Activated T-cell treated with anti-CD3 and anti-CD28 coated beads for 48 hours (primary cell): ENCODE data around the gene SPATS1.
"Not testable (repeated sequence)": the region's sequence is repeated elsewhere in the genome, so short reads cannot be mapped to it uniquely, and the experiment has no call there.

Experiments
- DNase-seq: peaks from one replicate; pipeline ENCODE4 v3.0.0-alpha.2; 2020; ENCODE audit warnings: low read depth

The SPATS1 gene

DNA sequence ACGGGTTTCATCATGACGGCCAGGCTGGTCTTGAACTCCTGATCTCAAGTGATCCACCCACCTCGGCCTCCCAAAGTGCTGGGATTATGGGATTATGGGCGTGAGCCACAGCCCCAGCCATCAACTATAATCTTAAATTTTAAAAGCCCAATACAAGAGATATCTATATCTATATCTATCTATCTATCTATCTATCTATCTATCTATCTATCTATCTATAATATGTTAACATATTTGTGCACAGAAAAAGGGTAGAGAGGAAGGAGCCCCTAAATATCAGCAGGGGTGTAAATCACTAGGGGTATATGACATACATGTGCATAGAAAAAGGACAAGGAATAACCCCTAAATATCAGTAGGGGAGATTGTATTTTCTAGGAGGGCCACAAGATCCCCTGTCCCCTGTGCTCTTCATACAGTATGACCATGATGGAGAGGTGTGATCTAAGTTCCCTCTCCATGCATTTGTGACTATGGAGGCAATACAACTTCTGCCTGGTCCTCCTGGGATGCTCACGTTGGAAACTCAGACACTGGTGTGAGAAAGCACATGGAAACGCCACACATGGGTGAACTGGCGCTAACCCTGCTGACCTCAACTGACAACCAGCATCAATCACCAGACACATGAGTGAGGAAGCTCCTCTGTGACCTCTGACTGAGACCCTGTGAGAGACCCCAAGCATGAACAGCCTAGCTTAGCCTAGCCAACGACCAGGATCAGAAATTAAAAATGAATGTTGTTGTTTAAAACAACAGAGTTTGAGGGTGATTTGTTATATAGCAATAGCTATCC, 1.2 kb upstream of the SPATS1 start:
- DNase-seq = no peak

- no peak for DNase-seq
Measured at GRCh38 chr6:44342052-44342451, 398 bp upstream of the SPATS1 start.

DNA sequence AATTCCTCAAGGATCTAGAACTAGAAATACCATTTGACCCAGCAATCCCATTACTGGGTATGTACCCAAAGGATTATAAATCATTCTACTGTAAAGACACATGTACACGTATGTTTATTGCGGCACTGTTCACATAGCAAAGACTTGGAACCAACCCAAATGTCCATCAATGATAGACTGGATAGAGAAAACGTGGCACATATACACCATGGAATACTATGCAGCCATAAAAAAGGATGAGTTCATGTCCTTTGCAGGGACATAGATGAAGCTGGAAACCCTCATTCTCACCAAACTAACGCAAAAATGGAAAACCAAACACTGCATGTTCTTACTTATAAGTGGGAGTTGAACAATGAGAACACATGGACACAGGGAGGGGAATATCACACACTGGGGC, 4.4 kb downstream of the SPATS1 start:
- not testable (repeated sequence) for DNase-seq

DNA sequence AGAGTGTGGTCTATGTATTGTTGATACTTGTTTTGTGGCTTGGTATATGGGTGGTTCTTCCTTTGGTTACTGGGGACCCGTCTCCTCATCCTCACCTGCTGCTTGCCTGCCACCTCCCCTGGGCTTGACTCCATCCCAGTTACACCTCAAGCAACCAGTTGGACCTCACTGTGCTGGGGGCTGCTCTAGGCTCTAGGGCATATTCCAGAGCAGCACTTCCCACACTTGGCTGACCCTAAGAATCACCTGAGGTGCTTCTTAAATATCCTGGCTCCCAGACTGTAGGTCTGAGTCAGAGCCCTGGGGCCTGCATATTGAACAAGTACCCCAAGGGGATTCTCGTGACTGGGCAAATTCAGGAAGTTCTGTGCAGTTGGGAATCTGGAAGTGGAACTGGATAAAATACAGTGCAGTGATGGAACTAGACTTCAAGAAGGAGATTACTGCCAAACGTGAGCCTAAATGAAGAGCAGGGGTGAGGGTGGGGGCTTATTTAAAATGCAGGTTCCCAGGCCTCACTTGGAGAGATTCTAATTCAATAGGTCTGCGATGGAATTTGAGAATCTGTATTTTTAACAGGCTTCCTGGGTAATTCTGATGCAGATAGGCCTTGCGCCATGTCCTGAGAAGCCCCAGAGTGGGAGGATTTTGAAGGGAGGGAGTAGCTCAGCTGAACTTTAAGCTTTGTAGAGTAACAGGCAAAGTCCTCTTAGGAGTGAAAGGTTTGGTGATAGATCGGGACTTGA, 7.6 kb downstream of the SPATS1 start:
- no peak for DNase-seq

- DNase-seq = not testable (repeated sequence)
Measured at GRCh38 chr6:44350650-44350994, 8.2 kb downstream of the SPATS1 start.

- no peak for DNase-seq
Measured at GRCh38 chr6:44352259-44352658, 9.8 kb downstream of the SPATS1 start.

DNA sequence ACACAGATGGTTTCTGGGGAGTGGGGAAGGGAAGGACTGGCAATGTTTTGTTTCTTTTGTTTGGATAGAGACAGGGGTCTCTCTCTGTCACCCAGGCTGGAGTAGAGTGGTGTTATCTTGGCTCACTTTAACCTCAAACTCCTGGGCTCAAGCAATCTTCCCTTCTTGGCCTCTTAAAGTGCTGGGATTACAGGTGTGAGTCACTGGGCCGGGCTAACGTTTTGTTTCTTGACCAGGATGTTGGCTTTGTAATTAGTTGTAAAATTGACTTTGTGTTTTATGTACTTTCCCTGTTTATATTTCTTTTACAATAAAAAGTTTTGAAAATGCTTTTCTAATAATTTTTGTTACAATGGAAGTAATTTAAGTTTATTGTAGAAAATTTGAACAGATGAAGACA, 10.9 kb downstream of the SPATS1 start:
- no peak for DNase-seq

- DNase-seq = no peak
Measured at GRCh38 chr6:44355640-44356039, 13.2 kb downstream of the SPATS1 start.

DNA sequence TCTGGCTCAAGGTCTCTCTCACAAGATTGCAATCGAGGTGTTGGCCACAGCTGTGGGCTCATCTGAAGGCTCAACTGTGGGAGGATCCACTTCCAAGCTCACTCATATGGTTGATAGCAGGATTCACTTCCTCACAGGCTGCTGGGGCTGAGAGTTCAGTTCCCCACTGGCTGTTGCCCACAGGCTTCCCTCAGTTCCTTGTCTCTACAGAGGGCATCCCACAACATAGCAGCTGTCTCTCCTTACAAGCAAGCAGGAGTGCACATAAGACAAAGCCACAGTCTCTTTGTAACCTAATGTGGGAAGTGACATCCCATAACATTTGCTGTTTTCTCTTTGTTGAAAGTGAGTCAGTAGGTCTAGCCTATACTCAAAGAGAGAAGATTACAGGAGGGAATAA, 14.0 kb downstream of the SPATS1 start:
- no peak for DNase-seq

DNA sequence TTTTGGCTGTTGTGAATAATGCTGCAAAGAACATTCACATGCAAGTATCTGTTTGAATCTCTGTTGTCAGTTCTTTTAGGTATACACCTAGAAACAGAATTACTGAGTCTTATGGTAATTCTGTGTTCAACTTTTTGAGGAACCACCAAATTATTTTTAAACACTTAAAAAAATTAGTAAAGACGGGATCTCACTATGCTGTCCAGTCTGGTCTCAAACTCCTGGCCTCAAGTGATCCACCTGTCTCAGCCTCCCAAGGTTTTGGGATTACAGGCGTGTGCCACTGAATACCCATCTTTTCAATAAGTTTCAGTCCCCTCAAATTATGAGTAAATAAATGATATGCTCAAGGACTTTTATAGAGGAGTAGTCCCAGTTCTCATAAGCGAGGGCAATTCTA, 17.5 kb downstream of the SPATS1 start:
- DNase-seq = no peak

GRCh38 chr6:44361947-44362346, 19.5 kb downstream of the SPATS1 start:
- no peak for DNase-seq

GRCh38 chr6:44363377-44363926, 21.0 kb downstream of the SPATS1 start:
- no peak for DNase-seq

DNA sequence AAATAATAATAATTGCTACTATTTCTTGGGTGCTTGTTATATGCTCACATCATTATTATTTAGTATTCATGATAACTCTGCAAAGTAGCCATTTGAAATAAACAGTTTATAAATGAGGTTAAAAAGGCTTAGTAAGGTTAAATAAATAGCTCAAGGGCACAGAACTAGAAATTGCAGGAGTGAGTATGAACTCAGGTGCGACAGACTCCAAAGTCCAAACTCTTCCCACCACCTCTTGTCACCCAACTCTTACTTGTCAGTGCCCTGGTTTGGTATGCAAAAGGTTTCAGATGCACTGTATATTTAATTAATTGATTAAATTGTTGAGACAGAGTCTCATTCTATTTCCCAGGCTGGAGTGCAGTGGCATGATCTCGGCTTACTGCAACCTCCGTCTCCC, 24.3 kb downstream of the SPATS1 start:
- DNase-seq = no peak

DNA sequence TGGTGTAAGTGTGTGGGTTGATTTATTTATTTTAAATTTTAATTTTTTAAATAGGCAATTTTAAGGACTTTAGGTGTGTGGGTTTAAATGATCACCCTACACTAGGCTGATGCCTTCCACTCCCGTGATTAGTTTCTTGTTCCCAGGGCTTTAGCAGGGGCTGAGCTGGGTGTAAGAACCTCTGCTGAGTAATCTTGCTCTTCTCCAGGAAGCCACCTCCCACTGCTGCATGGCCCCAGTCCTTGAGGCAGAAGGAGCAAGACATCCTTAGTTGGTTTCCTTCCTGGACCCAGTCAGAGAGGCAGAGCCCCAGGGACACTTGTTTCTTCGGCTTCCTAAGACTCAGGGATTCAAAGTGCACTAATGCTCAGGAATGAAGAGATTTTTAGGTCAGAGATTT, 25.2 kb downstream of the SPATS1 start:
- DNase-seq = no peak

DNA sequence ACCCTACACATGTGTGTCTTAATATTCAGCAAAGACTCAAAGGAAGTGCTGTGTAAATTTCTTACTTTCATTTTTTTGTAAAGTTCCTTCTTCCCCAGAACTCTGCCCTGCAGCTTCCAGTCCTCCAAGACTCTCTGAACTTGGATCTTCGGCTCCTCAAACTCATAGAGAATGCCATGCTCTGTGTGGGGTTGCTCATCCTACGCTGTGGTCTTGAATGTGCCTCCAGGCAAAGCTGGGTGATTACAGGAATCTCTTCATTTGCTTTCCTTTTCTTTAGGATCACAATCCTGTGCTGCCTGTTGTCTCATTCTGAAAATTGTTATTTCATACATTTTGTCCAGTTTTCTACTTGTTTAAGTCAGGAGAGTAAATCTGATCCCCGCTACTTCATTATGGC, 30.6 kb downstream of the SPATS1 start:
- no peak for DNase-seq

DNA sequence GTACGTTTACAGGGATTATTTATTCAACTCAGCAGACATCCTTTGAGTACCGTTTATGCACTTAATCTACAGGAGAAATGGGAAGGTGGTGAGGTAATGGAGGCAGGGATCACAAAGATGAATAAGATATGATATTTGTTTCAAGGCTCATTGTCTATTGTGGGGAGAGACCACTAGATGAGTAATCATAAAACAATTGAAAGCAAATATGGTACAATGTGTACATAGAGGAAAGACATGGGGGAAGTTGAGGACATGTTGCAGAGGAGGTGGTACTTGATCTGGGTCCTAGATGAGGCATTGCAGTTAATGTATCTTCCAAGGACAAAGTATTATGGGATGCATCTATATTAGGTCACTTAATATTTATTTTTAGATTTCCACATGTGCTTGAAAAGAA, 31.3 kb downstream of the SPATS1 start:
- no peak for DNase-seq

DNA sequence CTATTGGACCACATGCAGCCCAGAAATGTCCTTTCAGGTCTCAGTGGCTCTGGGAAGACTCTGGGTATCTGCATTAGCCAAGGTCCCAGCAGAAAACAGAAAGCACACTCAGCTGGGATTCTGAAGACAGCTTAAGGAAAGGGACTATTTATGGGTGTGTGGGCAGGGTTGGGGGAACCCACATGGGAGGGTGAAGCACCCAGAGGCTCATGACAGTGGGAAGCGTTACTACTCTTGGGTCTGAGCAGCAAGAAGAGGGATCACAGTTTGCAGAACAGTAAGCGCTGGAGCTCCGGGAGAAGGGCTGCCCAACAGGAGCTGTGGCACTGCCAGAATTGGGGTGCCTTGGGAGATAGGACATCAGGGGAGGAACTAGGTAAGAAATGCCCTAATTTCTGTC, 32.6 kb downstream of the SPATS1 start:
- DNase-seq = no peak

DNA sequence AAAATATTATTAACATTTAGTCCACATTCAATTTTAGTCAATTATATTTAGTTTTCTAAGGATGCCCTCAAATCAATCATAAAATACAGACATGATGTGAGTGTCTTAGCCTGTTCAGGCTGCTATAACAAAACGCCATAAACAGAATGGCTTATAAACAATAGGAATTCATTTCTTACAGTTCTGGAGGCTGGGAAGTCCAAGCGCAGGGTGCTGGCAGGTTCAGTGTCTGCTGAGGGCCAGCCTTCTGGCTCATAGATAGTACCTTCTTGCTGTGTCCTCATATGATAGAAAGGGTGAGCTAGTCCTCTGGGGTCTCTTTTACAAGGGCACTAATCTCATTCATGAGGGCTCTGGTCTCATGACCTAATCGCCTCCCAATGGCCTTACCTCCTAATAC, 35.0 kb downstream of the SPATS1 start:
- no peak for DNase-seq

DNA sequence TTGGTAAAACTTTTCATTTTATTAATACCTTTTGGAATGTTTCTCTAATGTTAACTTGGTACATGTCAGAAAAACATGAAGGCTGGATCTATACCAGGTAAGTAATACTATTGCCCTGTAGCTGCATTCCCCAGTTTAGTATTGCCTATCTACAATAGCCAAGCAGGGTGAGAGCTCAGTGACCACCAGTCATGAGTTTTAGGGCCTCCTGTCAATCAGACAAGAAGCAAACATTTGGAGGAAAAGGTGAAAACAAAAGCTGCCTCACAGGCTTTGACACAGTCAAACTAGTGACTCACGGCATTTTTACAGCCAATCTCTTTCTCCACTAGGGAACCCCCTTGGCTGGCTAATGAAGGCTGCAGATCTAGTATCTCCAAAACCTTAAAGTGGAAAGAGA, 35.5 kb downstream of the SPATS1 start:
- no peak for DNase-seq

GRCh38 chr6:44381739-44382138, 39.3 kb downstream of the SPATS1 start:
- no peak for DNase-seq

GRCh38 chr6:44386364-44386928, 44.0 kb downstream of the SPATS1 start:
- DNase-seq = no peak

GRCh38 chr6:44386929-44387345, 44.5 kb downstream of the SPATS1 start:
- no peak for DNase-seq
